Gastroesophageal sphincter (tissue), 4 donors: ENCODE results near the gene LENG1. TPM values are rescaled to one million over a fixed set of nuclear protein-coding genes. Genes with fewer than 3 reads are reported as not detected.

Experiments used
- ATAC-seq: fragments of 150-250 bp; one replicate; pipeline ENCODE4 v1.9.1; 2016; ENCODE audit warnings: mild to moderate bottlenecking, moderate library complexity
- H3K27ac ChIP-seq, 4 donors: fragments of 200-600 bp; sonication (generic) in 3 of 4; 1 replicate in 3 of 4; 2 replicates in 1 of 4; pipeline ENCODE4 v1.5.1; 2016 to 2019
- H3K27me3 ChIP-seq: fragments of 200-600 bp; sonication (generic); one replicate; pipeline ENCODE4 v1.5.1; 2019
- H3K36me3 ChIP-seq, 2 donors: fragments of 200-600 bp; sonication (generic); one replicate each; pipeline ENCODE4 v1.5.1; 2019; ENCODE audit warnings: control low read depth in 1 of 2
- H3K4me1 ChIP-seq, 3 donors: fragments of 200-600 bp; sonication (generic); 1 replicate in 2 of 3; 2 replicates in 1 of 3; pipeline ENCODE4 v1.5.1; 2016 to 2019; ENCODE audit warnings: control low read depth in 2 of 3
- H3K4me3 ChIP-seq, 2 donors: fragments of 200-600 bp; sonication (generic); one replicate each; pipeline ENCODE4 v1.5.1; 2019; ENCODE audit warnings: mild to moderate bottlenecking in 1 of 2, moderate library complexity in 1 of 2
- H3K9me3 ChIP-seq, 3 donors: fragments of 200-600 bp; sonication (generic); one replicate each; pipeline ENCODE4 v1.5.1; 2017 to 2019; ENCODE audit warnings: control low read depth in 2 of 3
- CTCF ChIP-seq, 4 experiments: fragments of 200-600 bp in 2 of 4; fragments of 450-650 bp in 2 of 4; sonication (generic) in 1 of 4; IDR thresholded peaks; one replicate each; pipeline ENCODE4 v1.5.1; 2017 to 2019; ENCODE audit warnings: antibody characterized with exemption in 4 of 4, mild to moderate bottlenecking in 2 of 4, moderate library complexity in 2 of 4
- EP300 ChIP-seq: sonication (generic); formaldehyde crosslinking; IDR thresholded peaks from one replicate; pipeline ENCODE4 v1.6.1; 2017; ENCODE audit warnings: antibody characterized with exemption, mild to moderate bottlenecking
- POLR2A ChIP-seq, 2 donors: fragments of 450-650 bp; IDR thresholded peaks; one replicate each; pipeline ENCODE4 v1.6.1; 2017; ENCODE audit warnings: antibody characterized with exemption in 2 of 2, mild to moderate bottlenecking in 2 of 2, moderate library complexity in 1 of 2
- POLR2AphosphoS5 ChIP-seq: sonication (generic); formaldehyde crosslinking; IDR thresholded peaks from one replicate; pipeline ENCODE4 v1.6.1; 2017; ENCODE audit warnings: antibody characterized with exemption
- WGBS, 2 donors: methylation state at CpG; one replicate each; pipeline ENCODE4 v1.1.5; 2018; ENCODE audit warnings: low coverage in 1 of 2; 5-methylcytosine and 5-hydroxymethylcytosine counted together
- total RNA-seq, 4 donors: library from RNA; depleted of rRNA; stranded (reverse); fragments of >200 nt; gene quantifications; one replicate each; pipeline ENCODE4 v1.1.0, GENCODE V29; 2016

Gene LENG1
- total RNA-seq, 4 donors from 2014 or later, result 8.2 to 12.8 (median 11.1) TPM

- Histone ChIP-seq H3K27ac (no peak overlapping the region), H3K27me3 (no peaks in the 10 kb centered on the region), H3K9me3 (no peaks in the 10 kb centered on the region), H3K36me3 (peaks cover 0 to 85% of the 10 kb centered on the region in 2 donors), H3K4me3 (no peak overlapping the region), H3K4me1 (peaks cover 0 to 10% (median 7%) of the 10 kb centered on the region in 3 donors)
- TF ChIP-seq CTCF (IDR thresholded peaks at IDR 0.05) (no peak), POLR2A (IDR thresholded peaks at IDR 0.05) (no peak), POLR2AphosphoS5 (no peak), EP300 (no peak)
- whole genome bisulfite sequencing, 2 donors, result 89 to 92% methylated on average over 6 to 8 of the region's 10 CpGs
- ATAC-seq, result no peak
Measured at GRCh38 chr19:54121259-54121658, 38.3 kb downstream of the LENG1 start.

- peak; percentile 97 for ATAC-seq
- no peaks in the 10 kb centered on the region for H3K9me3 ChIP-seq
- peak within 1 kb of the TSS; percentile 81 to 91 for H3K4me3 ChIP-seq
- H3K27ac ChIP-seq, result peak within 1 kb of the TSS; percentile 62 to 92 (median 90)
- peaks cover 0 to 31% (median 19%) of the 10 kb centered on the region in 3 donors for H3K4me1 ChIP-seq
- 0% methylated on average over 20 to 44 of the region's 60 CpGs for WGBS, 2 donors
- H3K36me3 ChIP-seq, result peaks cover 0 to 51% of the 10 kb centered on the region in 2 donors
- TF ChIP-seq POLR2AphosphoS5 (peak; percentile 94), EP300 (no peak), CTCF (IDR thresholded peaks at IDR 0.05) (peak in 1 of 4 experiments; percentile 15), POLR2A (IDR thresholded peaks at IDR 0.05) (peak; percentile 50 to 55)
- H3K27me3 ChIP-seq, result no peaks in the 10 kb centered on the region
Measured at GRCh38 chr19:54115109-54116063, 44.1 kb downstream of the LENG1 start, which contains the start of the genes PRPF31 and TFPT. TSS of gene PRPF31 (plus strand) at chr19:54115754. CDS start at chr19:54118279, 2,525 bp downstream. TSS of gene TFPT (minus strand) at chr19:54115657. CDS start at chr19:54115269, 388 bp downstream.

GRCh38 chr19:54114340-54115108 is 45.0 kb downstream of the LENG1 start:
- Histone ChIP-seq H3K36me3 (peaks cover 0 to 51% of the 10 kb centered on the region in 2 donors), H3K4me3 (peak overlapping the region; percentile 81 to 91), H3K27ac (peak overlapping the region in 3 of 4 donors; percentile 90 to 92 (median 90)), H3K27me3 (no peaks in the 10 kb centered on the region), H3K4me1 (peaks cover 0 to 31% (median 19%) of the 10 kb centered on the region in 3 donors), H3K9me3 (no peaks in the 10 kb centered on the region)
- no peak for TF ChIP-seq CTCF (IDR thresholded peaks at IDR 0.05)
- no peak for TF ChIP-seq POLR2A (IDR thresholded peaks at IDR 0.05)
- no peak for TF ChIP-seq EP300
- no peak for TF ChIP-seq POLR2AphosphoS5
- no peak for ATAC-seq
- 45% methylated on average over 2 of the region's 28 CpGs; no CpG with 5 or more reads in 1 of the 2 donors for WGBS, 2 donors

- H3K4me1 ChIP-seq, result peaks cover 0 to 14% (median 8%) of the 10 kb centered on the region in 3 donors
- H3K4me3 ChIP-seq, result no peak overlapping the region
- H3K27me3 ChIP-seq, result no peaks in the 10 kb centered on the region
- TF ChIP-seq EP300 (no peak), POLR2A (IDR thresholded peaks at IDR 0.05) (no peak), CTCF (IDR thresholded peaks at IDR 0.05) (no peak), POLR2AphosphoS5 (no peak)
- no peaks in the 10 kb centered on the region for H3K9me3 ChIP-seq
- 27 to 37% methylated on average over 2 of the region's 6 CpGs for WGBS, 2 donors
- no peak for ATAC-seq
- peaks cover 0 to 78% of the 10 kb centered on the region in 2 donors for H3K36me3 ChIP-seq
- no peak overlapping the region for H3K27ac ChIP-seq
Measured at GRCh38 chr19:54109651-54110050, 49.9 kb downstream of the LENG1 start.
